Measurements from ENCODE around the gene VPS9D1.
A peak's percentile ranks its signal among the peaks of the same experiment; 100 is the strongest.

The VPS9D1 gene

DNA sequence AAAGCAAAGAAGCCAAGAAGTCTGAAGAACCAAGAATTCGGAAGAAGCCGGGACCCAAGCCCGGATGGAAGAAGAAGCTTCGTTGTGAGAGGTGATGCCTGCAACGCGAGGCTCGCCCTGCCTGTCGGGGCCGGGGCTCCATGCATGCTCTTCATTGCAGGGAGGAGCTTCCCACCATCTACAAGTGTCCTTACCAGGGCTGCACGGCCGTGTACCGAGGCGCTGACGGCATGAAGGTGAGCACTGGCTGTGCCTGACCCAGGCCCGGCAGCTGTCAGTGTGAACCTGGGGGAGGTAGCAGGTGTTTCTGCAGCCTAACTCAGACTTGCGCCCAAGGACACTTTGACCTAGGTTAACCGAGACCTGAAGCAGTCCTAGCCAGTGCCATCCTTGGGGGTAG, 12.6 kb upstream of the VPS9D1 start:
- no peak for DNase-seq (ENCODE audit: low read depth in 2 of 3, low spot score in 2 of 3)

DNA sequence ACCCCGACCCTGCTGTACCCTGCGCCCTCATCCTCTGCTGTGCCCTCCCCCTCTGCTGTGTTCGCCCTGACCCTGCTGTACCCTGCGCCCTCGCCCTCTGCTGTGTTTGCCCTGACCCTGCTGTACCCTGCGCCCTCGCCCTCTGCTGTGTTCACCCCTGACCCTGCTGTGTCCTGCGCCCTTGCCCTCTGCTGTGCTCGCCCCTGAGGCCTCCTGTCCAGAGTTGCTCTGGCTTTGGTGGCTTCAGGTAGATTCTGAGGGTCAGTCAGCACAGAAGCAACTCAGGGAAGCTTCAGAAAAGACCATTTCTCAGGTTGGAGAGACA, 12.2 kb upstream of the VPS9D1 start:
- no peak for DNase-seq (ENCODE audit: low read depth in 2 of 3, low spot score in 2 of 3)

DNA sequence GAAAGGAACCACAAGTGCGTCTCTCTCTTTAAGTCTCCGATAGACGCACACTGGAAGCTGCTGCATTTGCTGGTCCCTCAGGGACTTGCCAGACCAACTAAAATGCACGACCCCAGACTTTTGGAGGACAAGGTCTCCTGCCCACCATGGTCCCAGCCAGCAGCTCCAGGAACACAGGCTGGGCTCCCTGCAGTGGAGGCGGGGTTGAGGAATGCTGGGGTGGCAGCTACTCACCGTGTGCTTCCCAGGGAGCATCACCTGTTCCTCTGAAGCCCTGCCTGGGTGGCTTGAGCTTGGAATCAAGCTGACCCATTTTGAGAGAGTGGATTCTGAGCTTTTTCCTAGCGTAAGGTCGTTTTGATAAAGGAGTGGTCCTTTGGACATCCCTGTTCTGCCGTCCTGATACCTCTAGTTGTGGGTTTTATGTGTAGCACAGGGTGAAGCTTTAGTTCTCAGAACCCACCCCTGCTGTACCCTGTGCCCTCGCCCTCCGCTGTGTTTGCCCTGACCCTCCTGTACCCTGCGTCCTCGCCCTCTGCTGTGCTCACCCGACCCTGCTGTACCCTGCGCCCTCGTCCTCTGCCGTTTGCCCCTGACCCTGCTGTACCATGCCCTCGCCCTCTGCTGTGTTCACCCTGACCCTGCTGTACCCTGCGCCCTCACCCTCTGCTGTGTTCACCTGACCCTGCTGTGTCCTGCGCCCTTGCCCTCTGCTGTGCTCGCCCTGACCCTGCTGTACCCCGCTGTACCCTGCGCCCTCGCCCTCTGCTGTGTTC, 11.6 kb upstream of the VPS9D1 start:
- no peak for DNase-seq (ENCODE audit: low read depth in 2 of 3, low spot score in 2 of 3)

DNA sequence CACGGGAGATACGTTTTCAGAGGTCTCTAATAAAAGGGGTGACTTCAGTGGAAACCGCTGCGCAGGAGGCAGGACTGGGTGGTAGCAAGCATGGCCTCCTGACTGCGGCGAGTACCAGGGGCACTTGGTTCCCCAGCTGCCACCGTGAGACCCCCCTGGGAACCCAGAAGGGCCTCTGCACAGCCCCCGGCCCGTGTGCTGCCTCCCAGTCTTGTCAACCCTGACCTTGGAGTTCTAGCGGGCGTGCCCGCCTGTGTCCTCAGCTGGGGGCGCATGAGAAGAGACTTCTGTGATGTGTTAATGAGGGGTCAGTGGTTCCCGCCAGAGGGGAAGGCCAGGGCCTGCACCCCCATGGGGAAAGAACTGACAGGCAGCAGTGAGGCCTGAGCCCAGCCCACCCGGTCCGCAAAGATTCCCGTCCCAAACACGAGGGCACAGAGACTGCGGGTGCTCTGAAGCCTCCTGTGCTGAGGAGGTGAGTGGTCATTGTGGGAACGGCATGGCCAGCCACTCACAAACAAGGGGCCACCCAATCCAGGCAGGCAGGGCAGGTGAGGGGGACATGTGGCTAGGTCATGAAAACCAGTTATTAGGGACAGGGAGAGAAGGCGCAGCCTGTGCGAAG, 10.0 kb upstream of the VPS9D1 start:
- DNase-seq (ENCODE audit: low read depth in 2 of 3, low spot score in 2 of 3), result no peak

DNA sequence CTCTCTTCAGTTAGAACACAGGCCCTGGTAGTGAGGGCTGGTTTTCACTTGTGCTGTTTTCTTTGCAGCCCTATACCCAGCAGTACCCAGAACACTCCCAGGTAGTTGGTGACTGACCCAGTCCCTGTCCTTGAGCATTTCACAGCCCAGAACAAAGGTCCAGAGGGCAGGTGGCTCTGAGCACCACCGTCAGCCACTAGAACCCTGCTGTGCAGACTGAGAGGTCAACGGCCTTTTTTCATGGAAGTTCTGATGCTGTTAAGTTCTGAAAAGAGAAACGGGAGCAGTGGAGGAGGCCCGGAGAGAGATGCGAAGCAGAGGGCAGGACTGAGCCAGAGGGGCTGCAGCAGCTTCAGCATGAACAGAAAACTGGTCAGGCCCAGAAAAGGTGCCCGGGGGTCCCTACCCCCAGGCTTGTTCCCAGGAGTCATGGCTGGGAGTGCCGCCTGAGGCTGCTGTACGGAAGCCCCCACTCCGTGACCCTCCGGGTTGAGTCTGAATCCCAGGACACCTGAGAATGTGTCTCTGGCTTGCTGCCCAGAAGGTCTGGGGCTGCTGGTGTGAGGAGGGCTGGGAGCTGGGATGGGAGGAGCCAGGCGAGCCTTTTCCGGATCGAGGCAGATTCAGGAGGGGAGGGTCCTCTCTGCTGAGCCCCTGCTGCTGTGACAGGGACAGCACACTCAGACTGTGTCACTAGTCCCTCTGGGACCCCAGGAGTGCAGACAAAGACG, 9.3 kb upstream of the VPS9D1 start:
- DNase-seq (ENCODE audit: low read depth in 2 of 3, low spot score in 2 of 3), result no peak

DNA sequence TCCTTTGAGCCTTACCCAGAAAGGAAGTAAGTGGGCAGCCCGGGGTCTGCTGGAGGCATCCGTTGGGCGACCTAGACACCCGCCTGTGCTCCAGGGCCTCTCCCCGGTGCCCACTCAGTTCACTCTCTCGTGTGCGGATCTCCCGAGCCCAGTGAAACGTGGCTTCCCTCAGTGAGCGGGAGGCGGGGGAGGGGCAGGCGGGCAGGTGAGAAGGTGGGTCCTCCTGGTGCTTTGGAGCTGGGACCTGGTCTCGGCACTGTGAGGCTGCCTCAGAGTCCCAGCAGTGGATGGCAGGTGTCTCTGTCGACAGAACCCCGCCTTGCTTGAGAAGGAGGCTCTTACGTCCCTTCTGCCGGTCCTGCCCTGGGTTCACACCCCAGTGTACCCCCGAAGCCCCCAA, 8.6 kb upstream of the VPS9D1 start:
- no peak for DNase-seq (ENCODE audit: low read depth in 2 of 3, low spot score in 2 of 3)

DNA sequence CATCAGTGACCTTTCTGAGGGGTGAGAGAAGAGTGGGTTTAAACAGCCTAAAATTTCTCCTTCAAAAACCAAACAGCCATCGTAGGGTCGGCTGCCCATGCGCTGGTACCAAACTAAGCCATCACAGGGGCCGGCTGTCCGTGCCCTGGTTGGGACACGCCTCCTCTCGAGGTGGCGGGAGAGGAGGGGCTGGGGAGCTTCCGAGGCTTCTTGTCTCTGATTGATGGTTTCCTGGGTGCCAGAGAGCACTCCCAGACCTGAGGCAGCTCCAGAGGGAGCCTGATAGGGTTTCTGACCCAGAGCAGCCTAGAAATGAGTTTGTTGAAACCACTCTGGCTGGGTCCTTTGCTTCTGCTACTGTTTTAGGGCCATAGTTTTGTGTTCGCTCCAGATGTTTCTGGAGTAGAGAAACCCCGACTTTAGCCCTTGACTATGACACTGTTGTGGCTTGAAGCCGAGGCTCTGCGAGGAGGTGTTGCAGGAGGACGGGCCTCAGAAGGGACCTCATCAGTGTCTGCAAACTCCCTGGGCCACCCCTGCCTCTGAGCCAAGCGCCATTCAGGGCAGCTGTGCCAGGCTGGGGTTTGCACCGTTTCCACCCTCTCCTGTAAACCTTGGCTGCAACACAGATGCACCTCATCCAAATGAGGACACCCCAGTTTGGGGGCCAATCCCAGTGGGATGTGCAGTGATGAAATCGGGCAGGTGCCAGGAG, 6.9 kb upstream of the VPS9D1 start:
- DNase-seq (ENCODE audit: low read depth in 2 of 3, low spot score in 2 of 3), result no peak

DNA sequence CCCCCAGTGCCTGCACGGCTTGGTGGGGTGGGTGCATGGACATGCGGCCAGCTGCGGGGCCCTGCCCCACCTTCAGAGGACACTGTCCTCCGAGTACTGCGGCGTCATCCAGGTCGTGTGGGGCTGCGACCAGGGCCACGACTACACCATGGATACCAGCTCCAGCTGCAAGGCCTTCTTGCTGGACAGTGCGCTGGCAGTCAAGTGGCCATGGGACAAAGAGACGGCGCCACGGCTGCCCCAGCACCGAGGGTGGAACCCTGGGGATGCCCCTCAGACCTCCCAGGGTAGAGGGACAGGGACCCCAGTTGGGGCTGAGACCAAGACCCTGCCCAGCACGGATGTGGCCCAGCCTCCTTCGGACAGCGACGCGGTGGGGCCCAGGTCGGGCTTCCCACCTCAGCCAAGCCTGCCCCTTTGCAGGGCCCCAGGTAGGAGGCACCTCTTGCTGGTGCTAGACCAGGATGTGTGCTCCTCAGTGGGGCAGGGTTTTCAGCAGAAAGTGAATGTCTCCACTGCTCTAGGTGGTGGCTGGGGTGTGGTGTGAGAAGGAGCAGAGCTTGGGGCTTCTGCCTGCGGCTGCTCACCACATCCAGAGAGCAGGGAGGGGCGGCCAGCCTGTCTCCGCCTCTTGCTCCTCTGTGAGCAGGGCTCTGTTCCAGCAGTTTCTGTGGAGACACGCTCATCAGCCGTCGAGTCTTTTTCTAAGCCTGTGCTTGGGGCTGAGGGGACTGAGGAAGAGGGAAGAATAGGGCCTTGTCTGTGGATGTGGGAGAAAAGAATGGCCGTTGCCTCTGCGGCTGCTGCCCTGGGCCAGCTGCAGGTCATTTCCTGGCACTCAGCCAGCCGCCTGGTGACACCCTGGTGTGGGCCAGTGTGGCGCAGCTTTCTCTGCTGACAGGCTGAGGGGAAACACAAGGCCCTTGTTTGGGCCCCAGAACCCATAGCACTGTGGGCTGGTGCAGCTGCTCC, 2.9 kb upstream of the VPS9D1 start:
- peak; percentile 40 to 65 (median 44) for DNase-seq (ENCODE audit: low read depth in 2 of 3, low spot score in 2 of 3)

DNA sequence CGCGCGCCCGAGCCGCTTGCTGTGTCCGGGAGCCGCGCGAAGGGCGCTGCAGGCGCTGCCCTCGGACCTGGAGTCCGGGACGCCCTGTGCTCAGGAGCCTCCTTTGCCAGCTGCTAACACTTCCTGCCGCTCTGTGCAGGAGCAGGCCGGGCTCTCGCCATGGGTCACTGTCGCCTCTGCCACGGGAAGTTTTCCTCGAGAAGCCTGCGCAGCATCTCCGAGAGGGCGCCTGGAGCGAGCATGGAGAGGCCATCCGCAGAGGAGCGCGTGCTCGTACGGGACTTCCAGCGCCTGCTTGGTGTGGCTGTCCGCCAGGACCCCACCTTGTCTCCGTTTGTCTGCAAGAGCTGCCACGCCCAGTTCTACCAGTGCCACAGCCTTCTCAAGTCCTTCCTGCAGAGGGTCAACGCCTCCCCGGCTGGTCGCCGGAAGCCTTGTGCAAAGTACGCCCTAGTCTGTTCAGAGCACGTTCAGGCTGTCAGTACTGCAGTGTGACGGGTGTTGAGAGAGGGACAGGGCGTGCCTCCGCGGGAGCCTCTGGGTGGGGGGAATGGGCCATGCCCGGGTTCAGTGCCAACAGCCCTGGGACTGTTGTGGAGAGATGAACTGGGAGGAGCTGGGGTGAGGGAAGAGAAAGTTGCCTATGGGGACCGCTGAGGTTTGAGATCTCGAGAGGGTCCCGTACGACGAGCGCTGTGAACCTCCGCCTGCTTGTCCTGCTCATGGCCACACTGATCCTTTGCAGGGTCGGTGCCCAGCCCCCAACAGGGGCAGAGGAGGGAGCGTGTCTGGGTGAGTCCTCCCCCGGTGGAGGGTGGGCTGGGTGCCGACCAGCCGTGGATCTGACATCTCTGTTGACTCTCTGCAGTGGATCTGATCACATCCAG, 1.9 kb upstream of the VPS9D1 start:
- peak in 2 of 3 experiments; percentile 36 to 47 for DNase-seq (ENCODE audit: low read depth in 2 of 3, low spot score in 2 of 3)

DNA sequence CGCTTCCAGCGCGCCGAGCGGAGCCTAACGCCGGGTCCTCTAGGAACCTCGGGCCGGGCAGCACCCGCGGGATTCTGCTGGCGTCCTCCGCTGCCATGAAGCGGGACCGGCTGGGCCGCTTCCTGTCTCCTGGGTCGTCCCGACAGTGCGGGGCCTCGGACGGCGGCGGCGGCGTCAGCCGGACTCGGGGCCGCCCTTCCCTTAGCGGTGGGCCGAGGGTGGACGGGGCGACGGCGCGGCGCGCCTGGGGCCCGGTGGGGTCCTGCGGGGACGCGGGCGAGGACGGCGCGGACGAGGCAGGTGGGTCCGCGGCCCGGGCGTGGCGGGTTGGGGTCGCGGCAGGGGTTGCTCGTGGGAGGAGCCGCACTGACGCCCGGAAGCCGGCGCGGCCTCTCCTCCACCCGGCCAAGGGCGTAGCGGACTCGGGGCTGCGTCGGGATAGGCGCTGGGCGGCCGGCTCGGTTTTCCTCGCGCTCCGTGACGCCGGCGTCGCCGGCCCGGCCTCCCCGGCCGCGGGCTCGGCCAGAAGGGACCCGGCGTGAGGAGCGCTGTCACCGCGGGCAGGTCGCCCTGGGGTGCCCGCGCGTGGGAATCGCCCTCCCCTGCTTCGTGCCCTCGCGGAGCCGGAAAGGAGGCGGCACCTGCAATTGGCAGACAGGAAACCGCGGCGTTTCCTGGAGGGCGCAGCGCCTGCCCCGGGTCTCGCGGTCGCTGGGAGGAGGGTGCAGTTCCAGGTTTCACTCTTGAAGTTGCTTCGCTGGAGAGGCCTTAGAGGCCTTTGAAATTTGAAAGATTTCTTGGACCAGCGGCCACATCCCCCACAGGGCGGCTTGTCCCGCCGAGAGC, 1.1 kb upstream of the VPS9D1 start:
- DNase-seq (ENCODE audit: low read depth in 2 of 3, low spot score in 2 of 3), result peak; percentile 54 to 66 (median 63)

DNA sequence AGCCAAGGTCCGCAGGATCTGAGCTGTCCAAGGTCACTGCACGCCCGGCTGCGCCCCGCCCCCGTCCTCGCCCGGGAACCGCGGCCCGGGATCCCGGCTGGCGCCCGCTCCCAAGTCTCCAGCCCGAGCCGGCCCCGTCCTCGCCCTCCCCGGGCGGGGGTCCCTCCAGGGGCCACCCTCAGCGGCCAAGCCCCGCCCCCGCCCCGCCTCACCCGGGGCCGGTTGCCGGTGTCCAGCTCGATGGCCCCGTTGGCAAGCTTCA, 216 bp downstream of the VPS9D1 start:
- peak in 1 of 3 experiments; percentile 40 for DNase-seq (ENCODE audit: low read depth in 2 of 3, low spot score in 2 of 3)

DNA sequence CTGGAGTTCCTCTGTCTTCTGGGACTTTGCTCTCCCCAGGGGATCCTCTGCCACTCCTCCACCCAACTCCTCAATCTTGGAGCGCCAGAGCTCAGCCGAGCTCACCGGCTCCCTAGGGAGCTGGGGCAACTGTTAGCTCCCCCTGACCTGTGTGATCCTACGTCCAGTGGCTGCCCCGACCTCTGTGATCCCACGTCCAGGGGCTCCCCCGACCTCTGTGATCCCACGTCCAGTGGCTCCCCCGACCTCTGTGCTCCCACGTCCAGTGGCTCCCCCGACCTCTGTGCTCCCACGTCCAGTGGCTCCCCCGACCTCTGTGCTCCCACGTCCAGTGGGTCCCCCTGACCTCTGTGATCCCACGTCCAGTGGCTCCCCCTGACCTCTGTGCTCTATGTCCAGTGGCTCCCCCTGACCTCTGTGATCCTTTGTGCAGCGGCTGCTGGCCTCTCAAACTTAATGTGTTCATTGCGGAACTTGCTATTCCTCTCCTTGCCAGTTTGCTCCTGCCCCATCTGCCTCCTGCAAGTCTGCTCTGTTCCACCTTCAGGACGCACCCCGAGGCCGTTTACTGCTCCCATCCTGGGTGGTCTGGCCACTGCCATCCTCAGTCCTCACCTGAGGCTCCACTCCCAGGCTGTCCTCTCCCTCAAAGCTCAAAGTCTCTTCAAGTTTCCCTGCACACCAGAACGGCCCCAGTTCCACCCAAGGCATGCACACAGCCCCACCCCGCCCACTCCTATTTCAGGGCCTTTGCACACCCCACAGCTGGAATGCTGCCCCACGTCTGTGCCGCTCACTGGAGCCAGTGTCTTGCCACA, 2.8 kb downstream of the VPS9D1 start:
- DNase-seq (ENCODE audit: low read depth in 2 of 3, low spot score in 2 of 3), result no peak

DNA sequence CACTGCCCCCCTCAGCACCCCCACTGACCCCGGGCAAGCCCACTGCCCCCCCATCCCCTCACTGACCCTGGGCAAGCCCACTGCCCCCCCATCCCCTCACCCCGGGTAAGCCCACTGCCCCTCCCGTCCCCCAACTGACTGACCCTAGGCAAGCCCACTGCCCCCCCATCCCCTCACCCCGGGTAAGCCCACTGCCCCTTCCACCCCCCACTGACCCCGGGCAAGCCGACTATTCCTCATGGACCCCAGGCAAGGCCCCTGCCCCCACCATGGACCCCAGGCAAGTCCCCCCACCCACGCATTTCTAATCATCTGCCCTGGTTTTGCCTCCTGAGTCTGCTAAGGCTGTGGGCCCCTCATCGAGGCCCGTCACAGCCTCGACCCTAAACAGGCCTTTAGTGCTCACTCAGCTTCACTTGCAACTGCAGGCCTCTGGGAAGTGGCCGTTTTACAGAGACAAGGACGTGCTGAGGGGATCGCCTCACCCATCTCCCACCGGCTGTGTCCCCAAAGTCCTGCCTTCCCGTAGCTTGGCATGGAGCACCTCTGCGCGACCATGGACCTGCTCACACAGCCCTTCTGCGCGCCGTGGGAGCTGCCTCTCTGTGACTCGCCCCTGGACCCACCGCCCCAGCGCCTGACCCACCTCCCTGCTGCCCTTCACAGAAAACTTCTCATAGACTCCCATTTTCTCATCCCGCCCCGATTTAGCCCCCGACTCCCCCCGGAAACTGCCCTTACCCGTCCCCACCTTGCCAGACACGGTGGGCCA, 3.6 kb downstream of the VPS9D1 start:
- no peak for DNase-seq (ENCODE audit: low read depth in 2 of 3, low spot score in 2 of 3)

DNA sequence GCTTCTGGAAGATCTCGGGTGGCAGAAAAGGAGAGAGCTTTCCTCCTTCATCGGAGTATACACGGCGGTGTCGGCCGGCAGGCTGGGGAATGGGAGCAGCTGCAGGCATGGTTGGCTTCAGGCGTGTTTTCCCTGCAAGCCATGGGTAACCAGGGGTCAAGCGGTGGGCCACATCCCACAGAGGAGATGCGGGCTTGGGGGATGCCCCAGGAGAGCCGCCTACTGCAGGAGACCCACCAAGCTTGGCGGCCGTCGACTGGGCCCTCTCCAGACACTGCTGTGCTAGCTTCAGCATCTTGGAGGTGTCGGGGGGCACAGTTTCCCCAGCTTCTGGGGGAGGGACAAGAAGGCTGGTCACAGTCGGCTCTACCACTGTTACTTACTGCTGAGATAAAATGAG, 4.2 kb downstream of the VPS9D1 start:
- DNase-seq (ENCODE audit: low read depth in 2 of 3, low spot score in 2 of 3), result no peak

DNA sequence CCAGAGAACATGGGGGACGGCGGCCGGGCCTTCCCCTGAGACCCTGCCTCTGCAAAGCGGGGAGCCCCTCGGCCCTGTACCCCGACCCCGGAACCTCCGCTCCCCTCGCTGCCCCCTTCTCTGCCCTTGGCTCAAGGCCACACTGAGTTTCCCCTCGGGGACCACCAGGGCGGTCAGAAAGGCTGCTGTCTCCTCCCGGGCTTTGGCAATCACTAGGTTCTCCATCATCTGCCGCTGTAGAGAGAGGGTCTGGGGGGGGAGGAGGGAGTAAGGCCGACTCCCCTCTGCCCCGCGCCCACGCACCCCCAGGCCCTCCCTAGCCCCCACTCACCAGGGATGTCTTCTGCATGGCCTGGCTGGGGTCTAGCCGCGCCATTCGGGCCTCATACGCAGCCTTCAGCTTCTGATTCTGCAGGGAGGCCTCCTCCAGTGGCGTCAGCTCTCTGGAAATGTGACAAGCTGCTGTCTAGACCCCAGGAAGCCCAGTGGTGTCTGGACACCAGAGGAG, 8.4 kb downstream of the VPS9D1 start:
- no peak for DNase-seq (ENCODE audit: low read depth in 2 of 3, low spot score in 2 of 3)

DNA sequence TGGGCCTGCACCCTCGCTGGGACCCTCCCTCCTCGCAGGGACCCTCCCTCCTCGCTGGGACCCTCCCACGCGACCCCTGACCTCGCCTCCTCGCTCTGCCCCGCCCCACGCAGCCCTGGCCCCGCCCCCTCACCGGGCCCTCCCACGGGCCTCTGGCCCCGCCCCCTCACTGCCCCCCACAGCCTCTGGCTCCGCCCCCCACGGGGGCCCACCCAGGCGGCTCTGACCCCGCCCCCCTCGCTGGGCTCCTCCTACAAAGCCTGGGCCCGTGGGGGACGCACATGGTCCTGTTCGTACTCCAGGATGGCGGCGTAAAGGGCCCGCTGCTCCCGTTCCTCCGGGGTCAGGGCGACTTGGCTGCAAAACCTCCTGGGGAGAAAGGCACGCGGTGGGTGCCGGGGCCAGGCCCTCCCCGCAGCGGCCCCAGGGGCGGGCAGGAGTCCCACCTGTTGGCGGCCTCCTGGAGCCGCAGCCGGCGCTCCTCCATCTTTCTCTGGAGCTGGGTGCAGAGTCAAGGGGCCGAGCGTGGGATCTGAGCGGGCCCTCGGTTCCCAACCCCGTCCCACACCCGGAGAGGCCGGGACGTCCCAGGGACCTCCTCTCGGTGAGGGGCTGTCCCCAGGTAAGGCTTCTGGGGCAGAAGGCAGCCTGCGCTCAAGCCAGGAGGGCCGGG, 9.0 kb downstream of the VPS9D1 start:
- peak; percentile 67 to 79 (median 67) for DNase-seq (ENCODE audit: low read depth in 2 of 3, low spot score in 2 of 3)
